Smooth muscle cell (in vitro differentiated cells): Measurements from ENCODE around the gene JARID2. TPM values are rescaled to one million over a fixed set of nuclear protein-coding genes. Genes with fewer than 3 reads are reported as not detected.
A peak's percentile ranks its signal among the peaks of the same experiment; 100 is the strongest.

Experiments used
- DNase-seq: peaks from one replicate; lab custom pipeline; 2025; ENCODE audit not compliant: unreplicated experiment; lab: John Stamatoyannopoulos, UW
- H2AFZ ChIP-seq: fragments of 200-600 bp; sonication (generic); 2 replicates; pipeline ENCODE4 v1.6.0; 2016; ENCODE audit warnings: antibody characterized with exemption, low read depth, mild to moderate bottlenecking
- H3F3A ChIP-seq: fragments of 200-600 bp; sonication (generic); 2 replicates; pipeline ENCODE4 v1.6.0; 2017; ENCODE audit warnings: antibody characterized with exemption, low read depth
- H3K27ac ChIP-seq: fragments of 200-600 bp; sonication (generic); 2 replicates; pipeline ENCODE4 v1.5.1; 2016; ENCODE audit warnings: low read depth, mild to moderate bottlenecking
- H3K27me3 ChIP-seq: fragments of 200-600 bp; sonication (generic); 2 replicates; pipeline ENCODE4 v1.6.1; 2016; ENCODE audit warnings: low read depth, mild to moderate bottlenecking
- H3K36me3 ChIP-seq: fragments of 200-600 bp; sonication (generic); 2 replicates; pipeline ENCODE4 v1.5.1; 2016; ENCODE audit warnings: low read depth
- H3K4me1 ChIP-seq: fragments of 200-600 bp; sonication (generic); 2 replicates; pipeline ENCODE4 v1.5.1; 2016; ENCODE audit warnings: low read depth
- H3K4me2 ChIP-seq: fragments of 200-600 bp; sonication (generic); 2 replicates; pipeline ENCODE4 v1.6.0; 2016; ENCODE audit warnings: mild to moderate bottlenecking
- H3K4me3 ChIP-seq: fragments of 200-600 bp; sonication (generic); 2 replicates; pipeline ENCODE4 v1.5.1; 2016; ENCODE audit warnings: mild to moderate bottlenecking
- H3K79me2 ChIP-seq: fragments of 200-600 bp; sonication (generic); 2 replicates; pipeline ENCODE4 v1.6.0; 2016; ENCODE audit warnings: low read depth, mild to moderate bottlenecking
- H3K9ac ChIP-seq: fragments of 200-600 bp; sonication (generic); 2 replicates; pipeline ENCODE4 v1.6.0; 2016; ENCODE audit warnings: low read depth
- H3K9me3 ChIP-seq: fragments of 200-600 bp; sonication (generic); replicated peaks from 2 replicates; pipeline ENCODE4 v1.5.1; 2016; ENCODE audit warnings: low read depth
- H4K20me1 ChIP-seq: fragments of 200-600 bp; sonication (generic); 2 replicates; pipeline ENCODE4 v1.6.0; 2016; ENCODE audit warnings: low read depth
- CTCF ChIP-seq: fragments of 200-600 bp; sonication (generic); IDR thresholded peaks from 2 replicates; pipeline ENCODE4 v1.5.1; 2017; ENCODE audit warnings: borderline replicate concordance, mild to moderate bottlenecking, antibody characterized with exemption; ENCODE audit not compliant: insufficient read depth, poor library complexity, severe bottlenecking
- WGBS: methylation state at CpG from one replicate; pipeline ENCODE4 v1.1.7; 2016; ENCODE audit warnings: low lambda C conversion rate; 5-methylcytosine and 5-hydroxymethylcytosine counted together
- polyA plus RNA-seq: library from polyadenylated mRNA; unstranded; fragments of >200 nt; fragmentation: Nextera tagmentation; extraction: Ambion mirVana; gene quantifications from 2 replicates; pipeline ENCODE4 v1.2.1, GENCODE V29; 2016
- total RNA-seq: library from RNA; depleted of rRNA; stranded (reverse); fragments of >200 nt; gene quantifications from 2 replicates; pipeline ENCODE4 v1.2.3, GENCODE V29; 2014

Gene JARID2
- total and polyA plus RNA-seq, 2 experiments from 2014 or later, result 5.2 to 10.2 TPM

- Histone ChIP-seq H3K79me2 (peaks cover 76% of the 10 kb centered on the region), H3K36me3 (no peaks in the 10 kb centered on the region), H3K27ac (no peak overlapping the region), H3K9me3 (no peaks in the 10 kb centered on the region), H4K20me1 (peaks cover 100% of the 10 kb centered on the region), H3F3A (no peaks in the 10 kb centered on the region), H3K27me3 (no peaks in the 10 kb centered on the region), H3K9ac (no peak overlapping the region), H3K4me3 (no peak overlapping the region), H3K4me2 (peak overlapping the region; percentile 10), H2AFZ (no peak overlapping the region), H3K4me1 (peaks cover 7% of the 10 kb centered on the region)
- DNase-seq, result no peak
- 31% methylated on average over 4 of the region's 4 CpGs for WGBS
- TF ChIP-seq CTCF, result no peak
Observed at GRCh38 chr6:15378866-15379265, 133.0 kb downstream of the JARID2 start.

- no peaks in the 10 kb centered on the region for H3K27me3 ChIP-seq
- H3K9me3 ChIP-seq, result no peaks in the 10 kb centered on the region
- no peaks in the 10 kb centered on the region for H3F3A ChIP-seq
- no peak overlapping the region for H2AFZ ChIP-seq
- peaks cover 99% of the 10 kb centered on the region for H4K20me1 ChIP-seq
- H3K79me2 ChIP-seq, result peaks cover 71% of the 10 kb centered on the region
- TF ChIP-seq CTCF, result no peak
- WGBS, result 87% methylated on average over 4 of the region's 4 CpGs
- H3K4me3 ChIP-seq, result no peak overlapping the region
- H3K4me1 ChIP-seq, result peaks cover 14% of the 10 kb centered on the region
- no peak overlapping the region for H3K4me2 ChIP-seq
- H3K36me3 ChIP-seq, result no peaks in the 10 kb centered on the region
- no peak overlapping the region for H3K9ac ChIP-seq
- no peak overlapping the region for H3K27ac ChIP-seq
- no peak for DNase-seq
Observed at GRCh38 chr6:15380351-15380750, 134.5 kb downstream of the JARID2 start.

GRCh38 chr6:15382089-15382488, 136.2 kb downstream of the JARID2 start:
- Histone ChIP-seq H3K27me3 (no peaks in the 10 kb centered on the region), H3K36me3 (no peaks in the 10 kb centered on the region), H3K9me3 (no peaks in the 10 kb centered on the region), H3K4me3 (no peak overlapping the region), H3K4me2 (no peak overlapping the region), H3K4me1 (peaks cover 22% of the 10 kb centered on the region), H3K9ac (no peak overlapping the region), H3K27ac (no peak overlapping the region), H3K79me2 (peaks cover 58% of the 10 kb centered on the region), H3F3A (no peaks in the 10 kb centered on the region), H4K20me1 (peaks cover 99% of the 10 kb centered on the region), H2AFZ (no peak overlapping the region)
- no peak for TF ChIP-seq CTCF
- no peak for DNase-seq
- 81% methylated on average over 7 of the region's 7 CpGs for WGBS

- Histone ChIP-seq H4K20me1 (peaks cover 99% of the 10 kb centered on the region), H3F3A (no peaks in the 10 kb centered on the region), H2AFZ (no peak overlapping the region), H3K36me3 (no peaks in the 10 kb centered on the region), H3K27ac (no peak overlapping the region), H3K9me3 (no peaks in the 10 kb centered on the region), H3K9ac (no peak overlapping the region), H3K79me2 (peaks cover 57% of the 10 kb centered on the region), H3K4me1 (peaks cover 22% of the 10 kb centered on the region), H3K27me3 (no peaks in the 10 kb centered on the region), H3K4me2 (no peak overlapping the region), H3K4me3 (no peak overlapping the region)
- no peak for DNase-seq
- 87% methylated on average over 8 of the region's 8 CpGs for WGBS
- TF ChIP-seq CTCF, result no peak
Observed at GRCh38 chr6:15382712-15383111, 136.8 kb downstream of the JARID2 start.
